T-helper 9 cell (primary cell): ENCODE results near the gene NTRK3.

Experiments
- DNase-seq: peaks from one replicate; pipeline ENCODE4 v3.0.0-alpha.2; 2020

The NTRK3 gene

GRCh38 chr15:88177451-88177850 lies 79.1 kb downstream of the NTRK3 start:
- no peak for DNase-seq

GRCh38 chr15:88174571-88174970 lies 82.0 kb downstream of the NTRK3 start:
- DNase-seq = no peak

DNA sequence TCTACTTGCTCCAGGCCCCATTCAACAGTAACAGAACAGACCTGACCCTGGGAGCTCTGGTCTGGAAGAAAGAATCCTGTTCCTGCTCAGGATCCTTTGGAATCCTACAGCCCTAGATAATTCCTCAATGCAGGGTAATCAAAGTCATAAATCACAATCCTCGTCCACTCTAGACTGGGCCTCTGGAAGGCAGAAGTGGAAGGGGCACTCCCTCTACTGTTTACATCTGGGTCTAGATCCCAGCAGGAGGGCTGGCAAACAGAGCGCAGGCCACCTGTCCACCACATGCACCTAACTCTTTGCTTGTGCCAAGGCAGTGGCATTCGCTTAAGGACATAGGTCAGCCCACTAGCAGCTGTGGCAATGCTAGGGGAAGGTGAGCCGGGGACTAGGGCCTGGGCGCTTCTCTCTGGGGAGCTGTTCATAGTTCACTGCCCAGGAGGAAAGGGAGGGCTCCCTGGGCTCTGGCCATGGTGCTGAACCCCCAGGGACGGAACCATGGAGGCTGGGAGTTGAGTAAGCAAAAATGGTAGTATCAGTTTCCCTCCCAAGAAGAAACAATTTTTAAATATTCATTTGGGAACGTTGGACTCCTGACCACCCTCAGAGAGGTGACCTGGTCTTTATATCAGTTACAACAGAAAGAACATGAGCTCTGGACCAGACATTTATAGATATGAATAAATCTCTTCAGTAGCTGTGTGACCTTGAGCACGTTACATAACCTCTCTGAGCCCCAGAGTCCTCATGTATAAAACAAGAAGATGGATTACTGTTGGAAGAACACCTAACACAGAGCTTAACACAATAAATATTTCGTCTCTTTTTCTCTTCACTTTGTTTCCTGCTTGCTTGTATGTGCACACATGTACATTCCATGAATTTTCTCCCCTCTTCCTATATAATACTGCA lies 90.2 kb downstream of the NTRK3 start:
- DNase-seq = no peak

DNA sequence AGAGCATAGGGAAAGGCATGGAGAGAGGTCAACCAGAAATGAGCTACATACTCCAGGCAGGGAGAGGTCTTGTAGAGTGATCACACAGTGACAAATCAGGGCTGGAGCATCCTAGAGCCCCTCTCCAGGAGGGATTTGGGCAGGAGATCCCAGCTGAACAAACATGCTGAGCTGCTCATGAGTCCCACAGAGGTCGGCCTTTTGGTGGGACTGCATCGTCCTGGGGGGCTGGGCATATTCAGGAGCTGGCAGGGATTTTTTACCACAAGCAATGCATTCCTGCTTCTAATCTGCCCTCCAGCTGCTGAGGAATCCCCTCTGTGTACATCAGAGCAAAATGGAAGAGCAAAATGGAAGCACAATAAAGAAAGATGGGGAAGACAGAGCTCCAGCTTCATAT lies 94.9 kb downstream of the NTRK3 start:
- DNase-seq = no peak

DNA sequence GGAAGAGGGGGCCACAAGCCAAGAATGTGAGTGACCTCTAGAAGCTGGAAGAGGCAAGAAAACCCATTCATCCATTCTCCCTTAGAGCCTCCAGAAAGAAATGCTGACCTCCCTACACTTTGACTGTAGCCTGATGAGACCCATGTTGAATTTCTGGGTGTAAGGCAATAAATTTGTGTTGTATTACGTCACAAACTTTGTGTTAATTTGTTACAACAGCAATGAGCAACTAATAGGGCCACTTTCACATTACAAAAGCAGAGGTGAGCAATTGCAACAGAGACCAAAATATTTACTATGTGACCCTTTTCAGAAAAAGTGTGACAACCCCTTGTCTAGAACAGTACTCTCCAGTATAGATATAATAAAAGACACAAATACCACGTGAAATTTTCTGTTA lies 101.2 kb downstream of the NTRK3 start:
- no peak for DNase-seq

- no peak for DNase-seq
Measured at GRCh38 chr15:88152672-88153071, 103.9 kb downstream of the NTRK3 start.

DNA sequence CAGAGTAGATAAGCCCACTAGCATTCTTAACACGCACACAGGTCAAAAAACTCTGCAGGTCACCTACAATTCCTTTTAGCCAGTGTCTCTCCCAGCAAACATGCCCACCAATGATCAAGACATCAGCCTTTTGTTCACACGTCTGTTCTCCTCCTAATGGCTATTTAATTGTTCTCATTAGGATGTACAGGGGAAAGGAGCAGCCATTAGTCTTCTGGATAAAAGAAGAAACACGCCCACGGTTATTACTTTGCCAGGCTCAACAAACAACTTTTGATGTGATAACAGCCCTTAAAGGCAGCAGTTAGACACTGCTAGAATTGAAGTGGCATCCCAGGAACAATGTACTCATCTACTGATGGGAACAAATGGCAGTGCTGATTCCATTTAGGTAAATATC lies 108.8 kb downstream of the NTRK3 start:
- DNase-seq = no peak

DNA sequence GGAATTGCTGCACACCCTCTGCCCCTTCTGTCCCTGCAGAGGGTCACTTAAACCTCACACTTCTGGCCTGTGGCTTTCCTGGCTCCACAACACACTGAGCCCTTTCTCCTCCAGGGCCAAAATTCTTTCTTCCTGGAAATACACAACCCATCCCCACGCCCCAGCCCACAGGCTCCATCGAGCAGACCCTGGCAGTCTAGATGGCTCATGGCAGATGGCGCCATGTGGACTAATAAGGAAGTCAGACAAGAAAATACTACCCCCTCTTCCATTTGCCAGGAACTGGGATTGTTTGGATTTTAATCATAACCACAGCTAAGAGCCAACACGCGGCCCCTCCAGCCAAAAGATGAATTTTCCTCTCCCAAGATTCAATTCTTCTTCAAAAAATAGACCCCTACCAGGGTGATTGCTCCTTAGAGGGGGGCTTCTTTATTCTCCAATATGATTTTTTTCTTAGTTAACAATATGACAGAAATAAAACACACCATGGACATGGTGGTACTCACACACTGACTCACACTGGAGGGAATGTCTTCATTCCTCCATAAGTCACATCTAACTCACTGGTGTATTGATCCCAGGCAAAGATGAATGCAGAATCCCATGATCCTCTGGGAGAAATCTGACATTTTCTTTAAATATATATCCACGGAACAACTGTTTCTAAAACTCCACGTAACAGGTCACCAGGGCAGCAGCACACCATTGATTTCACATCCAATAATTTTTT lies 111.5 kb downstream of the NTRK3 start:
- DNase-seq = no peak

- no peak for DNase-seq
Measured at GRCh38 chr15:88142121-88142520, 114.4 kb downstream of the NTRK3 start.

DNA sequence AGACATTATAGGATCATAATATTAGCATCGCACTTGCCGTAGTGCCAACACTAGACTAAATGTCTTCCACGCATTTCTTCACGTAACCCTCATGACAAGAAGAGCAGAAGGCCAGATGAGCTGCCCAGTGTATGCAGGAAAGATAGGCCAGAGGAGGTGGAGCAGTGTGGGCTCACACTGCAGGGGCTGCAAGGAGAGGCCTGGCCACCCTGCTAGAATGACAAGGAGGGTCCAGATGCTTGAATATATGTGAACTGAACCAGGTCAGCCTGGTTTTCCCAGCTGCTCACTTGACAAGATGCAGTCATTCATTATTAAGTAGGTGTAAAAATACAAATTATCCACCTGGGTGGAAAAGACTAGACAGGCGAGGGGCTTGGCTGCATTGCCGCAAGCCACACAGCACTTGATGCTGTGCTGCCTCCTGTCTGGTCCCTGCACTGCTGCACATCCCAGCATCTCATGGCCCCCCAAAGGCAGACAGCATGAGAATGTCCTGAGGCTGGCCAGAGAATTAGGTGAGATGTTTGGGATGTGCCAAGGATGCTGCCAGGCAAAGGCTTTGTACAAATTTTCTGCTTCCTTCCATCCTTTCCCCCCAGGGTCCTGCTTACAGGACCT lies 115.2 kb downstream of the NTRK3 start:
- DNase-seq = no peak

GRCh38 chr15:88140398-88140797 lies 116.1 kb downstream of the NTRK3 start:
- DNase-seq = no peak

DNA sequence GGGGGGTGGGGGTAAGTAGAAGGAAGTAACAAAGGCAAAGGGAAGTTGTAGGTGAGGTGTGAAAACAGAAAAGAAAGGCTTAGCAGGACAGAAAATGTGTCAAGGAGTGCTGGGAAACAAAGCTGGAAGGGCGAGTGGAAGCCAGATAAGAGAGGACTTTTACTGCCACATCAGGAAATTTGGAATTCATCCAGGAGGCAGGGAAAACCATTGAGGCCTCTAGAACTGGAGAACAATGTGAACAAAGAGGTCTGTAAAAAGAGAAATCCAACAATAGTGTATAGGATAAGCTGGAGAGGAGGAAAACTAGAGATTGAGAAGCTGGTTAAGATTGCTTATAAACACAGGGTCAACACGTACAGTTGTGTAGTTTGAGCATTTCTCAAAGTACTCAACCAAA lies 116.6 kb downstream of the NTRK3 start:
- no peak for DNase-seq

DNA sequence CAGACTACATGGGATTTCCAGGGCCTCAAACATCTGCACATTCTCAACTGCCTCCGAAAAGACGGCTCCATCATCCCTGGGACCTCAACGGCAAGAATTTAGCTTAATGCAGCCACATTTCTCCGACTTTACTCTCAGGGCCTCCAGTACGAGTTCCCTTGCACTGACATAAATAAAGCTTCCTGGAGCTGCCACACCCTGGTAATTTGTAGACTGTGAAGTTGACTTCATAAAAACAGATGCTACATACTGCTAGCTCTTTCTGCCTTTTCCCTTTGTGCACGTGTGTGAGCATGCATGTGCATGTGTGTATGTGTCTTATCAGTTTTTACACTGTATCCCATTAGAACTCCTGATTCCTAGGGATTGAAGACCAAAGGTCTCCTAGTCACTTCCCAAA lies 122.7 kb downstream of the NTRK3 start:
- DNase-seq = no peak

DNA sequence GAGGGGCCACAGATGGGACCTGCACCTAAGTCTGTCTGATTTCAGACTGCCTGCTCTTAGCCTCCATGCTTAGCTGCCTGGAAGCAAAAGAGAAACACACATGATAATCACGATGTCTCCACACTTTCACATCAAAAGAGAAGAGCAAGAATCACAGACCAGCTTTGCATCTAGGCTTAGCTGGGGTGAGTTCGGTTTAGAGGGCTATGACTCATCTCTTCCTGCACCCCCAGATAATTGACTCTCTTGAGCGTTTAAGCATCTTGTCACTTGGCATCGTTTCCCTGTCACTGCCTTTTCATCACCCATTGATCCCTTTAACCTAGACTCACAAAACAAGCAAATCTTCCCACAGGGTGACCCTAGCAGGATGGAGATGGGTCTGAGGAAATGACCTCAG lies 124.0 kb downstream of the NTRK3 start:
- no peak for DNase-seq

DNA sequence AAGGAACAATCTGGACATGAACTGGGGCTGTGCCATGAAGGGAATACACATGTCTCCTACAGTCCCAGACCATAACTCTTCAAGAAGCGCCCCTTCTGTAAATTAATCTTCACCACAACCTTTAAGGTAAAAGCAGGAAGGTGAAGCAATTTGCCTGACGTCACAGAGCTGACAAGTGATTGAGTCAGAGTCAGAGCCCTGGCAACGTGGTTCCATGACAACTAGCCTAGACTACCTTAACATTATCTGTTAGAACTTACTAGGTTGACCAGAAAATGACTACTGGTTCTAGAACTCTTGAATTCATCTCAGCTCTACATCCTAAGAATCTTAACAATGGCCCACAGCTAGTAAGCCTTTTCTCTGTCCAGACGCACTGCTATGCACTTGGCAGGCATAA lies 124.6 kb downstream of the NTRK3 start:
- no peak for DNase-seq

DNA sequence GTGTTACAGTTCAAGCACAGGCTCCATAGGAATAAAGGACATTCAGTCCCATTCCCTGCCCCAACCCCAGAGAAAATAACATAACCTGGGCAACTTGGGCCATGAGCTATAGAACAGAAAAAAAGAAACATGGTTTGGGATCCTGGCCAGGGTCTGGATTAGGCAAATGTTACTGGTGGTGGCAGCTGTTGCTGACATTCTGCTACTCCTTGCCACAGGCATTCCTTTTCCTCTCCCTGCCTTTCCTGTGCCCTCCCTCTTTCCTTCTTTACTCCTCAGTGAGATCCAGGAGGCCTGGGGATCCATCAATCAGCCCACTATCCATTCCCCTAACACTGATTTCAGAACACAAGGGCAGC lies 129.1 kb downstream of the NTRK3 start:
- DNase-seq = no peak

DNA sequence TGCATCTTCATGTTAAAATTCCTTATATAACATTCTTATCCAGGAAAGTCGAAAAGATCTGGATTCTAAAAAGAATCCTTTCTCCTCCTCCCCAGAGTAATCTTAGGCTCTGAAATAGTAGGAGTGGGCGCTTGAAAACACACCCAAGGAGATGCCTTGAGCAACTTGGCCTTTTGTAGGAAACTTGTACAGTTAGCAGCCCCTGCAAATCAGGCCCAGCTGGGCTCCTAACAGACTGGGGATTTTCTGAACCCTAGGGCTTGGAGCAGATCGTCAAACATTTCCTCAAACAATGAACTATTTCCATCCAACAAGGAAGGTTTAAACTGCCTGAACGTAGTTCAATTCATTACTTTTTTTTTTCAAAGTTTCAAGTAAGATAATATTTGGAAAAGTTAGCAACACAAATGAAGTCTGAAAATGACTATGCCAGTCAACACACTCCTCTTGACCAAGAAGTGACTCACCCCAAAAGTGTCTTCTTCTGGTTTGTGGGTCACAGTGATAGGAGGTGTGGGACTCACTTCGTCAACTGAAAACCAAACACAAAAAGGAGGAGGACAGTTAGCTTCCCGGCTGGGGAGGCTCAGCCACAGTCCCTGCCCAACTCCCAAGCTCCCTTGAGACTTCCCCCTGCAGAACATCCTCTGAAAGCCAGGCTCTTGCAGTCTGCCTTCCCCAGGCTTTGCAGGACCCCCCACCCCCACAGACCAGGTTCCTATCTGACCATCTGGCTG lies 129.7 kb downstream of the NTRK3 start:
- no peak for DNase-seq

DNA sequence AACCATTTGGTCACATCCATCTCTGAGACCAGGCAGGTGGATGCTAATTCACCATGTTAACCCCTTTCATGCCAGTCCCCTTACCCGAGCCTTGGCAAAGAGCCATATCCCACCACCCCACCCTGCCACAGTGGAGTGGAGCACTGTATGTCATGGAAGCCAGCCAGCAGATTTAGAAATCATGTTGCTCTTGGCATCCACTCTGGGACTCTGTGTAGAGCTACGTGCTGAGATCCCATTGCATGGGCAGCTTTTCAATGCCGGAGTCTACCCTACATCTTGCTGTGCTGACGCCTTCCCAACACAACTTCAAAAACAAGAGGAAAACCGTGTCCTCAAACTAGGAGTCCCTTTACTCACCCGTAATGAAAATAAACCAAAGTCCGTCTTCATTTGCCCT lies 131.0 kb downstream of the NTRK3 start:
- no peak for DNase-seq

DNA sequence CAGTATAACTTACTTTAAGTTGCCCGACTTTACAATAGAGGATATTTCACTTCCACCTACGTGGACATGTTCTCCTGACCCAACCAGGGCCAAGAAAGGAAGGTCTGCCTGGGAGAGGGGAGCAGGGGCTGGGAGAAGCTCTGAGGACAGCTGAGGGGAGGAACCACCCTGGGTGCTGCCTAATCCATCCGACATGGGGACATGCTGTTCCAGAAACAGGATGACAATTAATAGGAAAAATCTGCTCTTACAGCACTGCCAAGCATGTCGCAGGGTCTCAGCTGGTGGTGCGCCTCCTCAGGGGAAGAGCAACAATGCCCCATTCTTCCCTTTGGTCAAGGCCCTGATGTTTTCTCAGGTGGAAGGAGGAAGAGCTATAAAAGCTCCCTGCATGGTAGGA lies 132.3 kb downstream of the NTRK3 start:
- DNase-seq = no peak

GRCh38 chr15:88121968-88122530 lies 134.5 kb downstream of the NTRK3 start:
- no peak for DNase-seq

DNA sequence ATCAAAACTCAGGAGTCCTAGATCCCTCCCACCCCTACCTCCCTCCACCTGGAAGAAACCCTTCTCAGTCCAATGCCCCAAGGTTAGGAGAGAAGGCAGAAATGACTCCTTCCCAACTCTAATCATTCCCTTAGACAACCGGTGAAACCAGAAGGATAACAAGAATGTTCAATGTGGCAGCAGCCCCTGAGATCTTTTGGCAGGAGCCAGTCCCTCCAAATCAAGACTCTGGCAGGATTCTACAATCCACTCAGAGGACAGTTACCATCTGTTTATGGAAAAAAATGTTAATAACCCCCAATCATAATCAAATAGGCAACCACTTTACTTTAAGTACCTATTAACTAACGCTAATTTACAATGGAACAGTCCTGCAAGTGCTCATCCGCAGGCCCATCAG lies 136.5 kb downstream of the NTRK3 start:
- DNase-seq = no peak

DNA sequence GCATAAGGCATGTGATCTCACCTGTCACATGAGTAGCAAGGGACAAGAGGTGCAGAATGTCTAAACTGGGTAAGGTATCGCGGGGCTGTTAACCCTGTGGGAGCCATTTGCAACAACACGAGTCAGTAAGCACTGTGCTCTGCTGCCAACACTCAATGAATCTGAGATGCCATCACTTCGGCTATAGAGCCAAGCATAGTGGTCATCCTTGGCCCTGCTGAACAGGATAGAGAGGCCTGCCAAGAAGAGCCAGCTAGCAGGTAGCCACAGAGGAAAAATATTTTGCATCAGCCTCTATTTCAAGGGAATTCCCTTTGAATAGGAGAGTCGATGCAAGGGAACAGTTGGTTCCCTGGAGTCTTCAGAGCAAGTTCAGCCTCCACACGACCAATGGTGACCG lies 137.8 kb downstream of the NTRK3 start:
- DNase-seq = no peak

DNA sequence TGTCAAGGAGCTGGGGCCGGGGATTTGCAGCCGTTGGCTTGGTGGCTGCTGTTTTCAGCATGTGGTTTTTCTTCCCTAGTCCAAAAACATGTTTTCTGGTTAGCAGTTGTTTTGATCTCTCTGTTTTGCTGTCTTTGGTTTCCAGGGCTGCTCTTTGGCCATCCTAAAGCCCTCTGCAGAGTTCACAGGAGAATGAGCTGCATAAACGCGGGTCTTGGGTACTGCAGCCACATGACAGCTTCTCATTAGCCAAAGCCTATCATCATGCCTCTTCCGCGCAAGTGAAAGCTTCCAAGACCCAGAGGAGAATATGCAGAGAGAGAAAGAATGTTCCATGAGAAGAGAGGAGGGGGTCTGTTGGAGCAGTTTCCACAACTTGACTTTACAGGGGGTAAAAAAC lies 138.5 kb downstream of the NTRK3 start:
- no peak for DNase-seq
